ENCODE results near the gene TRPM4.

DNA sequence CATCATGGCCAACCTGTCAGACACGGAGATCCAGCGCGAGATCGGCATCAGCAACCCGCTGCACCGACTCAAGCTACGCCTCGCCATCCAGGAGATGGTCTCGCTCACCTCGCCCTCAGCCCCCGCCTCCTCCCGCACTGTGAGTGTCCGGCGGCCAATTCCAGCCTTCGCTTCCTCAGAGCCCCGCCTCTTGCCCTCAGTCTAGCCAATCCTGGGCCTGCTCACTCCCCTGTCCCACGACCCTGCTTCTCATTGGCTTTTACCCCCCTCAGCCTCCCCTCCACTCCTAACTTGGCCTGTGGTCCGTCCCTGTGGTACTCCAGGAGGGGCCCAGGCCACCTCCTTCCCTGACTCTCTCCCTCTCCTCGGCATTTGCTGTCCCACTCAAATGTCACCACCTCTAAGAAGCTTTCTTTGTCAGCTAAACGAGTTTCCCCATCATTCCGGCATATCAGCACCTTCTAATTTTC, 14.7 kb upstream of the TRPM4 start:
- TF ChIP-seq, protein P1, sequence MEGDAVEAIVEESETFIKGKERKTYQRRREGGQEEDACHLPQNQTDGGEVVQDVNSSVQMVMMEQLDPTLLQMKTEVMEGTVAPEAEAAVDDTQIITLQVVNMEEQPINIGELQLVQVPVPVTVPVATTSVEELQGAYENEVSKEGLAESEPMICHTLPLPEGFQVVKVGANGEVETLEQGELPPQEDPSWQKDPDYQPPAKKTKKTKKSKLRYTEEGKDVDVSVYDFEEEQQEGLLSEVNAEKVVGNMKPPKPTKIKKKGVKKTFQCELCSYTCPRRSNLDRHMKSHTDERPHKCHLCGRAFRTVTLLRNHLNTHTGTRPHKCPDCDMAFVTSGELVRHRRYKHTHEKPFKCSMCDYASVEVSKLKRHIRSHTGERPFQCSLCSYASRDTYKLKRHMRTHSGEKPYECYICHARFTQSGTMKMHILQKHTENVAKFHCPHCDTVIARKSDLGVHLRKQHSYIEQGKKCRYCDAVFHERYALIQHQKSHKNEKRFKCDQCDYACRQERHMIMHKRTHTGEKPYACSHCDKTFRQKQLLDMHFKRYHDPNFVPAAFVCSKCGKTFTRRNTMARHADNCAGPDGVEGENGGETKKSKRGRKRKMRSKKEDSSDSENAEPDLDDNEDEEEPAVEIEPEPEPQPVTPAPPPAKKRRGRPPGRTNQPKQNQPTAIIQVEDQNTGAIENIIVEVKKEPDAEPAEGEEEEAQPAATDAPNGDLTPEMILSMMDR (IDR thresholded peaks at IDR 0.05; ENCODE audit: low read length), result no peak
- no peak for TF ChIP-seq EZH2 (optimal IDR thresholded peaks at IDR 0.05; ENCODE audit: low read depth, low read length)
- no peak for TF ChIP-seq EZH2phosphoT487 (IDR thresholded peaks at IDR 0.05; ENCODE audit: low read length)

Data from MM.1S (cell line).